Vein endothelial cell (primary cell): ENCODE results near the gene CCDC201. TPM values are rescaled to one million over a fixed set of nuclear protein-coding genes. Genes with fewer than 3 reads are reported as not detected.

ENCODE experiments used
- small RNA-seq: library from RNA; depleted of rRNA; stranded (forward); fragments of <200 nt; gene quantifications from one replicate; pipeline ENCODE3, GENCODE V24; 2012
- total RNA-seq: library from RNA; depleted of rRNA; stranded (reverse); fragments of >200 nt; gene quantifications from 2 replicates; pipeline ENCODE4 v1.2.3, GENCODE V29; 2012

The CCDC201 gene, protein sequence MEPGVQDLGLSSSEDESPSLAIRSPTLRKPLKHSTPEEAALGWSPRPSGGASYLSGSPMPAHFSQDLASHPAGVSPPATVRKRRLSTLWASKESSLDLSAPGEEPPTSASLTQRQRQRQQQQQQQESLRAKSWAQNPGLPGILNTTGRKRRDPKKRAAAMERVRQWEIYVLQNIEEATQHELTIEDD
- total RNA-seq: not detected in 2 replicates

DNA sequence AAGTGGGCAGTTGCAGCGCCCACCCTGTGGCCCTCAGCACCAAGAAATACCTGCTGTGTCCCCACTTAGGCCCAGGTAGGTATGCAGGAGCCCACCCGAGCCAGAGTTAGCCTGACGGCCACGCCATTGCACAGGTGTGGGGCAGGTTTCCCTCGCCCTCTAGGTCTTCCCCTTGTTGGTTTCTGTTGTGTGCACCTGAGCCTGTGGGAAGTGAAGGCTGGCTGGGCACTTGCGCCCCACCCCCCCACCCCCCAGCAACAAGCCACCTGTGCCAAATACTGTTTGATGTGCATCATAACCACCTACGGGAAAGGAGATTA, at the start of gene CCDC201:
TSS of gene CCDC201 (minus strand) at position 48 of the 320 bp plus-strand sequence. CDS start 75 bp downstream, outside the sequence.

GRCh38 chr7:45920502-45921380, 47.9 kb upstream of the CCDC201 start, which contains the start of gene IGFBP3:
TSS of gene IGFBP3 (minus strand) at chr7:45921272. CDS start at chr7:45921140, 132 bp downstream.

DNA sequence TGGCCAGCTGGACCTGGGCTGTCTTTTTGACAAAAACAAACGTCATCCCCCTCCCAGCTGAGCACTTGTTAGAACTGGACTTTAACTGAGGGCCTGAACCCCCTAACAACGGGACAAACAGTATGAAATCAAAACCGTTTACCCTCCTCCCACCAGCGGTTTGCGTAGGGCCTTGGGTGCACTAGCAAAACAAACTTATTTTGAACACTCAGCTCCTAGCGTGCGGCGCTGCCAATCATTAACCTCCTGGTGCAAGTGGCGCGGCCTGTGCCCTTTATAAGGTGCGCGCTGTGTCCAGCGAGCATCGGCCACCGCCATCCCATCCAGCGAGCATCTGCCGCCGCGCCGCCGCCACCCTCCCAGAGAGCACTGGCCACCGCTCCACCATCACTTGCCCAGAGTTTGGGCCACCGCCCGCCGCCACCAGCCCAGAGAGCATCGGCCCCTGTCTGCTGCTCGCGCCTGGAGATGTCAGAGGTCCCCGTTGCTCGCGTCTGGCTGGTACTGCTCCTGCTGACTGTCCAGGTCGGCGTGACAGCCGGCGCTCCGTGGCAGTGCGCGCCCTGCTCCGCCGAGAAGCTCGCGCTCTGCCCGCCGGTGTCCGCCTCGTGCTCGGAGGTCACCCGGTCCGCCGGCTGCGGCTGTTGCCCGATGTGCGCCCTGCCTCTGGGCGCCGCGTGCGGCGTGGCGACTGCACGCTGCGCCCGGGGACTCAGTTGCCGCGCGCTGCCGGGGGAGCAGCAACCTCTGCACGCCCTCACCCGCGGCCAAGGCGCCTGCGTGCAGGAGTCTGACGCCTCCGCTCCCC, 15.5 kb upstream of the CCDC201 start, which contains the start of gene IGFBP1:
TSS of gene IGFBP1 (plus strand) at position 304 of the 808 bp plus-strand sequence. CDS start at position 469, 165 bp downstream.

Small RNA genes lying within 50 kb of the gene (small RNA-seq; reads per million reads assigned to genes)
- not detected for gene RNU6-326P

Other genes starting within 250 kb of the CCDC201 start
- gene IGFBP1, start 15.4 kb upstream of the CCDC201 start, total RNA-seq: 0.48 TPM in 1 of 2 replicates, not detected in the other
- 9.2 and 13.7 TPM in 2 replicates for gene IGFBP3, start 48.2 kb upstream of the CCDC201 start, total RNA-seq